Bronchial smooth muscle cell (primary cell): ENCODE results near the gene IDH3G. TPM values are rescaled to one million over a fixed set of nuclear protein-coding genes. Genes with fewer than 3 reads are reported as not detected.

Experiments
- total RNA-seq: library from RNA; depleted of rRNA; stranded (reverse); fragments of >200 nt; gene quantifications from 2 replicates; pipeline ENCODE4 v1.2.1, GENCODE V29; 2014

IDH3G gene
- 62.1 and 72.8 TPM in 2 replicates for total RNA-seq

DNA sequence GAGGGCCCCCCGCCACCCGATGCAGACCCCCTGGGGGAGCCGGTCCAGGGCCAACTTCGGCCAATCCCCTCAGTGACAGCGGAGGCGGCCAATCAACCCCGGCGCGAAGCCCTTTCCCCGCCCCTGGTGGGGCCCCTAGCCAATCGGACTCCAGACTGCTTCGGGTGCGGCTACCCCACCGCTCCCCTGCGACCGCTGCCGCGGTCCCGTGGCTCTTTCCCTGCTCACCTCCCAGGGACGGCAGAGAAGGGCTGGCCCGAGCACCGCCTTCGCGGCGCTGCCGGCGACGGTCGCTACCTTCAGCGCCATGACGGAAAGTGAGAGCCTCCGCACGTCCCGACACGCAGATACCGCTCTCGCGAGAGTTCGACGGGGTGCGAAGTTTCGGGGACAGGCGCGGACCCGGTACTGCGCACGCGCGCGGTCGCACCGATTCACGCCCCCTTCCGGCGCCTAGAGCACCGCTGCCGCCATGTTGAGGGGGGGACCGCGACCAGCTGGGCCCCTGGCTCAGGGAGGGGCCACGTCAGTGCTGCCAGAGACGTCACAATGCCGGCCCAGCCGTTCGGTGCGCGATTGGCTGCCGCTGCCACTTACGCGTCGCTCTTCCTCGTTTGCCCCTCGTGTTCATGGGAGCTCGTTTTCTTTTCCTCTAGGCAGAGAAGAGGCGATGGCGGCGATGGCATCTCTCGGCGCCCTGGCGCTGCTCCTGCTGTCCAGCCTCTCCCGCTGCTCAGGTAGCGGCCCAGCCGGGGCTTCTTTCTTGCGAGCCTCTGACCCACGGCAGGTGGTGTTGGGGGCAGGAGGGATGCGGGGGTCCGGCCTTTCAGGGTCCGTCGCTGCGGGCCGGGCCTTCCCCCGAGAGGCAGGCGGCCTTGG, at the start of gene IDH3G, which contains the start of gene SSR4:
TSS of gene IDH3G (minus strand) at position 358 of the 879 bp plus-strand sequence. CDS start at position 309, 49 bp downstream.
TSS of gene SSR4 (plus strand) at position 651 of the 879 bp plus-strand sequence. CDS start at position 671, 20 bp downstream.

DNA sequence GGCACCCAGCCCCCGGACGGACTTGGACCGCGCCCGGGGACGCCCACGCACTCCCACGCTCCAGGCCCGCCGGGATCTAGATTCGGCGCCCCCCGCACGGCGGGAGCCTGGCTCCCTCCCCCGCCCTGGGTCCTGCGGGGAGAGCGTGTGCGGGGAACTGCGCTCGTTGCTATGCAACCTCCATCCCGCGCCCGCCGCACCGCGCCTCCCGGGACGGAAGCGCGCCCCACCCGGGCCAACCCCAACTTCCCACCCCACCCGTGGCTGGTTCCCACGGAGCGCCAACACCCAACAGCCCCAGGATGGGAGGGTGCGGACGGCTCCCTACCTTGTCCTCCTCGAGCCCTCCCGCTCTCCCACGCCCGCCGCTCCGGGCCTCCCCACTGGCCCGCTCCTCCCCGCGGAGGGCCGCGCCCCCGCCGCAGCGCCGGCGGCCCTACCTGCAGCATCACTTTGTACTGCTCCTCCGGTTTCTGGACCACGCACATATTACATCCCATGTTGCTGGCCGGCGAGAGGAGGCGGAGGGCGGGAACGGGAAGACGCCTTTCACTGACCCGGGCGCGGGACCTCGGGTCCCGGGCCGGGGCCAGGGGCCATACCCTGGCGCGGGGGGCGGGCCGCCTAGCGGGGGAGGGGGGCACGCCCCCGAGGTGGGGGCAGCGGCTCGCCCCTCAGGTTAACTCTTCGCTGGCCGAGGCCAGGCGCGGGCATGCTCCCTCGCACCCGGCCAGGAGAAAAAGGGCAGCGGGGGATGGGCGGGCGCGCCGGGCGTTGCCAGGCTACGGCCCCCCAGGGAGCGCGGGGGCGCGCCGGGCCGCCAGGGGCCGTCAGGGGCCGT, 35.8 kb upstream of the IDH3G start, which contains the start of gene PDZD4:
TSS of gene PDZD4 (minus strand) at position 746 of the 841 bp plus-strand sequence. CDS start at position 500, 246 bp downstream.

DNA sequence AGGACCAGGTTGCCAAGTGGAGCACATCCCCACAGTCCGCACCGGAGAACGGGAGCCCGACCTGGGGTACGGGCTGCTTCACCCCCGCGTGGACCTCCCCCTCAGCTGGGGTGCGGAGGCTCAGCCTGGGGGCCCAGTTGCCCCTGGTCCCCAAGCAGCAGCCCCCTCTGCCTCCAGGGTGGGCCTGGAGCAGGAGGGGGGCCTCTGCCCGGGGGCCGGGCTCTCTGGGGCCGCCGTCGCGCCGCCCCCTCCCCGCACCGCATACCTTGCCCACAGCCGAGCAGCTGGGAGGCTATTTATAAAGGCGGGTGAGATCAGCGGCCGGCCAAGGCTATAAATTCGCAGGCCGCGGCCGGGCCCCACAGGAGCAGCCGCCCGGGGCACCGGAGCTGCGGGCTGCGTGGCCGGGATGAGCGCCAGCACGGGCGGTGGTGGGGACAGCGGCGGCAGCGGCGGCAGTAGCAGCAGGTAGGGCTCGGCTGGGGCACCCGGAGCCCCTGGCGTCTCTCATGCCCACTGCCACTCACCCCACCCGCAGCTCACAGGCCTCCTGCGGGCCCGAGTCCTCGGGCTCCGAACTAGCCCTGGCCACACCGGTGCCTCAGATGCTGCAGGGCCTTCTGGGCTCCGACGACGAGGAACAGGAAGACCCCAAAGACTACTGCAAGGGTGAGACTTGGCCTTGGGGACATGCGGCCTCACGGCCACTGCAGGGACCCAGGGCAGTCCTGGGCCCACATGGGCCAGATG, 13.3 kb downstream of the IDH3G start, which contains the start of gene SRPK3:
TSS of gene SRPK3 (plus strand) at position 364 of the 750 bp plus-strand sequence. CDS start at position 410, 46 bp downstream.

DNA sequence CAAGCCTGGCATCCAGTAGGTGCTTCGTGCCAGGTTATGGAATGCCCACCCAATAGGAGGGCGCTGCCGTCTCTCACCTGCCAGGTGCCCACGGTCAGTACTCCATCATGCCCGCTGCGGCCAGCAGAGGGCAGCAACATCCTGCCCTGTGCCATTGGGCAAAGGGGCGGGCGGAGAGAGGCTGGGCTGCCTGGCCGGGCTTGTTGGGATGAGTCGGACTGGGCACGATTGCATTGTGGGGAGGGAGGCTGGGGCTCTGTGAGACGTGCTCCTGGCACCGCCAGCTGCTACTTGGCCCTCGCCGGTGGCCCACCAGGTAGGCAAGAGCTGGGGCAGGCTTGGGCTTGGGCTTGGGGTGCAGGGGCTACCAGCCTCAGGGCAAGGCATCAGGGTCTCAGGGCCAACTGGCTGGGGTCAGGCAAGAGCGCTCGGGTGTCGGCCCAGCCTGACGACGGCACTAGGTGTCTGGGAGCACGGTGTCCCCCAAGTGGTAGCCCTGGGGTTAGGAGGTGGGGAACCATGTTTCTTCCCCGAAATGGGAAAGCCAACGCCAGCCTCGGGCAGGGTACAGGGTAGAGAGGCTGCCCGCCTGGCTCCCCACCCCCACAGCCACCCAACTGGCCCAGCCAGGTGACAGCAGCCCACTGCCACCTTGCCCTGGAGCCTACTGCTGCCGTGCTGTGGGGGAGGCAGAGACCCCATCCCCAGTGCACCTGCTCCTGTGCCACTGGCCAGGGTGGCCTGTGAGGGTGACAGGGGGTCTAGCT, 30.0 kb downstream of the IDH3G start, which contains the start of gene PLXNB3:
TSS of gene PLXNB3 (plus strand) at position 261 of the 767 bp plus-strand sequence. CDS start 1,287 bp downstream, outside the sequence.

Other genes starting within 250 kb of the IDH3G start
- gene CCNQ, start 195.2 kb downstream of the IDH3G start, total RNA-seq, result 20.7 and 31.1 TPM in 2 replicates
- gene DUSP9, start 147.2 kb downstream of the IDH3G start, total RNA-seq, result not detected in 2 replicates
- gene PNCK, start 120.6 kb downstream of the IDH3G start, total RNA-seq, result 0.17 and 0.32 TPM in 2 replicates
- gene SLC6A8, start 106.4 kb downstream of the IDH3G start, total RNA-seq, result 7.8 and 11.5 TPM in 2 replicates
- gene BCAP31, start 70.0 kb downstream of the IDH3G start, total RNA-seq, result 116 and 155 TPM in 2 replicates
- 11.7 and 13.8 TPM in 2 replicates for gene ABCD1, start 69.5 kb downstream of the IDH3G start, total RNA-seq
- 0.77 and 0.95 TPM in 2 replicates for gene PLXNB3, start 30.1 kb downstream of the IDH3G start, total RNA-seq
- 0.32 and 0.43 TPM in 2 replicates for gene SRPK3, start 13.3 kb downstream of the IDH3G start, total RNA-seq
- gene SSR4, start 293 bp upstream of the IDH3G start, total RNA-seq, result 119 and 216 TPM in 2 replicates
- under 0.01 and 0.26 TPM in 2 replicates for gene PDZD4, start 36.2 kb upstream of the IDH3G start, total RNA-seq
- 0.09 and 0.32 TPM in 2 replicates for gene L1CAM, start 91.8 kb upstream of the IDH3G start, total RNA-seq
- gene AVPR2, start 110.3 kb upstream of the IDH3G start, total RNA-seq, result not detected in 2 replicates
- 0.52 and 3.6 TPM in 2 replicates for gene ARHGAP4, start 131.9 kb upstream of the IDH3G start, total RNA-seq
- 24.7 and 32.7 TPM in 2 replicates for gene NAA10, start 140.7 kb upstream of the IDH3G start, total RNA-seq
- gene RENBP, start 150.3 kb upstream of the IDH3G start, total RNA-seq, result 1.1 and 3.0 TPM in 2 replicates
- gene HCFC1, start 177.4 kb upstream of the IDH3G start, total RNA-seq, result 7.9 and 8.0 TPM in 2 replicates
- gene TMEM187, start 178.4 kb upstream of the IDH3G start, total RNA-seq, result 6.6 and 6.8 TPM in 2 replicates
- gene IRAK1, start 225.5 kb upstream of the IDH3G start, total RNA-seq, result 28.7 and 31.8 TPM in 2 replicates